HEK293 (cell line): Measurements from ENCODE around the gene ASAP2.

Source experiments
- CTCF ChIP-seq: fragments of 450-650 bp; formaldehyde crosslinking; IDR thresholded peaks from 2 replicates; pipeline ENCODE4 v1.5.1; 2016; ENCODE audit warnings: missing biosample characterization, missing genetic modification characterization
- KLF8 ChIP-seq: fragments of 450-650 bp; formaldehyde crosslinking; IDR thresholded peaks from 2 replicates; pipeline ENCODE4 v1.5.1; 2016; ENCODE audit warnings: missing biosample characterization, missing genetic modification characterization
- REST ChIP-seq: fragments of 450-650 bp; formaldehyde crosslinking; IDR thresholded peaks from 2 replicates; pipeline ENCODE4 v1.5.1; 2016; ENCODE audit warnings: missing biosample characterization, missing genetic modification characterization
- ZNF148 ChIP-seq: fragments of 450-650 bp; formaldehyde crosslinking; IDR thresholded peaks from 2 replicates; pipeline ENCODE4 v1.5.0; 2017; ENCODE audit warnings: missing biosample characterization, missing genetic modification characterization, borderline replicate concordance
- ZNF274 ChIP-seq, 2 experiments: fragments of 200-500 bp in 1 of 2; fragments of 450-650 bp in 1 of 2; sonication (Bioruptor generic) in 1 of 2; formaldehyde crosslinking in 1 of 2; IDR thresholded peaks; 2 replicates each; pipeline versions ENCODE4 v1.5.1 to v1.6.1; 2014 to 2016; ENCODE audit warnings: borderline replicate concordance in 1 of 2, inconsistent platforms in 1 of 2, low read length in 1 of 2, missing biosample characterization in 1 of 2, missing genetic modification characterization in 1 of 2

GRCh38 chr2:9328931-9329330 is 122.3 kb downstream of the ASAP2 start:
- no peak for TF ChIP-seq CTCF (tag by site-specific recombination)
- TF ChIP-seq ZNF274 (IDR thresholded peaks at IDR 0.05; ENCODE audit: low read length) = no peak
- no peak for TF ChIP-seq ZNF274 (tag by site-specific recombination; IDR thresholded peaks at IDR 0.05; ENCODE audit: borderline replicate concordance)
- TF ChIP-seq ZNF148 (tag by site-specific recombination) = no peak
- no peak for TF ChIP-seq REST (tag by site-specific recombination)
- TF ChIP-seq KLF8 (tag by site-specific recombination) = no peak
